Loucy (cell line): Measurements from ENCODE around the gene CCR5AS.

Source experiments
- CTCF ChIP-seq: fragments of 200-600 bp; sonication (generic); conservative IDR thresholded peaks from 2 replicates; pipeline ENCODE4 v1.5.1; 2014; ENCODE audit warnings: mild to moderate bottlenecking, antibody characterized with exemption, low read length
- EZH2phosphoT487 ChIP-seq: fragments of 200-600 bp; IDR thresholded peaks from 2 replicates; pipeline ENCODE4 v1.6.1; 2018; ENCODE audit warnings: antibody characterized with exemption, mild to moderate bottlenecking, moderate library complexity, borderline replicate concordance

- TF ChIP-seq CTCF (no peak), EZH2phosphoT487 (no peak)
These were observed 1.4 kb downstream of the CCR5AS start for GRCh38 chr3:46405301-46406019.
